PFSK-1 (cell line): Measurements from ENCODE around the gene FMNL3.

Experiments used
- FOXP2 ChIP-seq: optimal IDR thresholded peaks from 2 replicates; pipeline ENCODE3; 2011; ENCODE audit warnings: borderline replicate concordance, control low read depth, inconsistent platforms; ENCODE audit not compliant: insufficient read depth; ENCODE audit errors: extremely low read length, extremely low read depth
- POLR2AphosphoS5 ChIP-seq: IDR thresholded peaks from 2 replicates; pipeline ENCODE4 v1.6.1; 2012; ENCODE audit warnings: low read depth, mild to moderate bottlenecking, control low read depth, low read length, moderate library complexity
- SIN3A ChIP-seq: IDR thresholded peaks from 2 replicates; pipeline ENCODE4 v1.6.1; 2012; ENCODE audit warnings: mild to moderate bottlenecking, low read length, moderate library complexity, borderline replicate concordance; ENCODE audit not compliant: insufficient read depth
- TAF1 ChIP-seq: IDR thresholded peaks from 2 replicates; pipeline ENCODE4 v1.6.1; 2012; ENCODE audit warnings: low read length, control low read depth, borderline replicate concordance; ENCODE audit not compliant: insufficient read depth
- TF ChIP-seq, protein P1 (sequence below), 2 experiments: IDR thresholded peaks; 2 replicates each; pipeline versions ENCODE4 v1.6.1 to v1.8.0; 2011 to 2012; ENCODE audit warnings: low read depth in 2 of 2, low read length in 2 of 2, control low read depth in 1 of 2, inconsistent platforms in 1 of 2, mild to moderate bottlenecking in 1 of 2, moderate library complexity in 1 of 2; ENCODE audit not compliant: insufficient read depth in 1 of 2

The FMNL3 gene

DNA sequence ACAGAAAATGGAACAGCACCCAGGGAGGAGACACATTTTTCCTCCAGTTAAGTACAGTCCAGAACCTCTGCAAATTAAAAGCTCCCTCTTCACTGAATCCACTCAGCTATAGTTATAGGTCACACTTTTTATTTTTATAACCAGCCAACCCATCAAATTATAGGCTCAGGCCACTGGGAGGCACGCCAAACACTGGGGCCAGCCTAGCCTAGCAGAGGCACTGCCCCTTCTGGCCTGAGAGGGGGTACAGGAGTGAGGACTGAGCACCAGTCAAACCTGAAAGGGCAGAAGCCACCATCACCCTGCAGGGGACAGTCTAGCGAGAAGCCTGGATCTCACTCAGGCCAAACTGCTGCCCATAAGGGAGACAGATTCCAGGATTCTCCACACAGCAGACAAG is 19.3 kb downstream of the FMNL3 start:
- TF ChIP-seq TAF1 (no peak), FOXP2 (no peak), POLR2AphosphoS5 (no peak), SIN3A (no peak)
- TF ChIP-seq, protein P1, sequence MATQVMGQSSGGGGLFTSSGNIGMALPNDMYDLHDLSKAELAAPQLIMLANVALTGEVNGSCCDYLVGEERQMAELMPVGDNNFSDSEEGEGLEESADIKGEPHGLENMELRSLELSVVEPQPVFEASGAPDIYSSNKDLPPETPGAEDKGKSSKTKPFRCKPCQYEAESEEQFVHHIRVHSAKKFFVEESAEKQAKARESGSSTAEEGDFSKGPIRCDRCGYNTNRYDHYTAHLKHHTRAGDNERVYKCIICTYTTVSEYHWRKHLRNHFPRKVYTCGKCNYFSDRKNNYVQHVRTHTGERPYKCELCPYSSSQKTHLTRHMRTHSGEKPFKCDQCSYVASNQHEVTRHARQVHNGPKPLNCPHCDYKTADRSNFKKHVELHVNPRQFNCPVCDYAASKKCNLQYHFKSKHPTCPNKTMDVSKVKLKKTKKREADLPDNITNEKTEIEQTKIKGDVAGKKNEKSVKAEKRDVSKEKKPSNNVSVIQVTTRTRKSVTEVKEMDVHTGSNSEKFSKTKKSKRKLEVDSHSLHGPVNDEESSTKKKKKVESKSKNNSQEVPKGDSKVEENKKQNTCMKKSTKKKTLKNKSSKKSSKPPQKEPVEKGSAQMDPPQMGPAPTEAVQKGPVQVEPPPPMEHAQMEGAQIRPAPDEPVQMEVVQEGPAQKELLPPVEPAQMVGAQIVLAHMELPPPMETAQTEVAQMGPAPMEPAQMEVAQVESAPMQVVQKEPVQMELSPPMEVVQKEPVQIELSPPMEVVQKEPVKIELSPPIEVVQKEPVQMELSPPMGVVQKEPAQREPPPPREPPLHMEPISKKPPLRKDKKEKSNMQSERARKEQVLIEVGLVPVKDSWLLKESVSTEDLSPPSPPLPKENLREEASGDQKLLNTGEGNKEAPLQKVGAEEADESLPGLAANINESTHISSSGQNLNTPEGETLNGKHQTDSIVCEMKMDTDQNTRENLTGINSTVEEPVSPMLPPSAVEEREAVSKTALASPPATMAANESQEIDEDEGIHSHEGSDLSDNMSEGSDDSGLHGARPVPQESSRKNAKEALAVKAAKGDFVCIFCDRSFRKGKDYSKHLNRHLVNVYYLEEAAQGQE (IDR thresholded peaks at IDR 0.05; ENCODE audit: insufficient read depth in 1 of 2, low read depth in 2 of 2, low read length in 2 of 2), result no peak

GRCh38 chr12:49684310-49684854 is 22.8 kb downstream of the FMNL3 start:
- TF ChIP-seq, protein P1 (IDR thresholded peaks at IDR 0.05; ENCODE audit: insufficient read depth in 1 of 2, low read depth in 2 of 2, low read length in 2 of 2), result no peak
- no peak for TF ChIP-seq TAF1
- TF ChIP-seq FOXP2, result no peak
- no peak for TF ChIP-seq POLR2AphosphoS5
- no peak for TF ChIP-seq SIN3A

DNA sequence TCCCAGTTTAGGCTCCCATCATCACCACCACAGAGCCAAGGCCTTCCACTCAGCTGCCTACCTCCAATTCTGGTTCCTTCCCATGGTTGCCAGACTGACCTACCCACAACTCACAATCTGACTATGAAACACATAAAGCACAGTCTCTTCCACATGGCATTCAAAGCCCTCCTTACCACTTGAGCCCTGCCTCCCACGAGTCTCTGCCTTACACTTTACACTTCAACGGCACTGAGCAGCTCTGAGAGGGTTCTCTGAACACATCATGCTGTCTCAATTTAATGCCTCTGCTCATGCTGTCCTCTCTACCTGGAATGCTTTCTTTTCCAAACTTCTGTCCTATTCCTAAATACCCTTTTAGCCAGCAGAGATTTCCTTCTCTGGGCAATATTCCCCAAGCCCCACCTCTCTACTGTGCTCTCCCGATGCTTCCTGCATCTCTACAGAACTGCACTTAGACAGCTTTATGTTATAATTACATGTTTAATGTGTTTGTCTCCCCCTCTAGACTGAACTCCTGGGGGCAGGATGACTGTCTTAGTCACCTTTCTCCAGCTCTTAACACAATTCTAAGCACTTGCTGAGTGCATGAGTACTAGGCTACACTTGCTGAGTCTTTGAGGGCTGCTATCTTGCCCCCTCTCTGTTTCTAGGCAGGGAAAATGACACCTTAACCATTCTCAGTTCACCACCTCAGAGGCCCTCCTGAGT is 23.5 kb downstream of the FMNL3 start:
- TF ChIP-seq, protein P1 (IDR thresholded peaks at IDR 0.05; ENCODE audit: insufficient read depth in 1 of 2, low read depth in 2 of 2, low read length in 2 of 2), result no peak
- TF ChIP-seq POLR2AphosphoS5 (no peak), SIN3A (no peak), FOXP2 (no peak), TAF1 (no peak)

DNA sequence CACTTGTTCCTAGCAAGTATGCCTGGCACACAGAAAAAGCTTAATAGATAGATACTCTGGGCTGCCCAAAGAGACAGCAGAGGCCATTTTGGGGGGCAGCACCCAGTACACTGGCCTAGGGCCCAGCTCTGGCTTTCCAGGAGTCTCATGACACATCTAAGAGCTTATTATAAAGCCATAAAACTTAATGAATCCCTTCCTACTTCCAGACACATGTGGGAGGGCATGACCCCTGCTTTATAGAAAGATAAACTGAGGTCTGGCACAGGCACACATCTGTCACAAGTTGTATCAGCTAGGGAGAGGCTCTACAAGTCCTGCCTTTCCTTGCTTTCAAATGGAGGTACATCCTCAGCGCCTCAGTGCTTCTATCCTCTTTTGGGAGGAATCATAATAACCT is 27.1 kb downstream of the FMNL3 start:
- TF ChIP-seq SIN3A (no peak), POLR2AphosphoS5 (no peak), TAF1 (no peak), FOXP2 (no peak)
- TF ChIP-seq, protein P1 (IDR thresholded peaks at IDR 0.05; ENCODE audit: insufficient read depth in 1 of 2, low read depth in 2 of 2, low read length in 2 of 2), result no peak

- TF ChIP-seq, protein P1 (IDR thresholded peaks at IDR 0.05; ENCODE audit: insufficient read depth in 1 of 2, low read depth in 2 of 2, low read length in 2 of 2), result no peak
- TF ChIP-seq SIN3A (no peak), TAF1 (no peak), POLR2AphosphoS5 (no peak), FOXP2 (no peak)
These were observed 28.5 kb downstream of the FMNL3 start for GRCh38 chr12:49678711-49679110.
